WTC11 (cell line): ENCODE measurements around the gene AATK. TPM values are rescaled to one million over a fixed set of nuclear protein-coding genes. Genes with fewer than 3 reads are reported as not detected.

Experiments used
- ATAC-seq: fragments of 200-7000 bp; cut with Tn5 transposase; 2 replicates; pipeline ENCODE4 v1.10.0; 2021; ENCODE audit warnings: mild to moderate bottlenecking, moderate library complexity
- CTCF ChIA-PET: fragments of 300-600 bp; sonication (Branson Sonifier 250); formaldehyde crosslinking; loops from one replicate; lab custom pipeline; 2021; ENCODE audit warnings: antibody characterized with exemption; lab: Charles Lee
- POLR2A ChIA-PET: fragments of 350-600 bp; sonication (Branson Sonifier 250); formaldehyde crosslinking; loops from one replicate; lab custom pipeline; 2021; ENCODE audit warnings: antibody characterized with exemption; lab: Charles Lee
- DNase-seq: peaks from one replicate; pipeline ENCODE4 v3.0.0; 2021; ENCODE audit warnings: low spot score
- H3K27ac Mint-ChIP-seq: 2 replicates; pipeline ENCODE4 v1.8.0; 2021; ENCODE audit warnings: mixed read lengths
- H3K27me3 Mint-ChIP-seq: 2 replicates; pipeline ENCODE4 v1.8.0; 2021; ENCODE audit warnings: low read depth, mild to moderate bottlenecking, moderate library complexity, mixed read lengths
- H3K36me3 Mint-ChIP-seq: 2 replicates; pipeline ENCODE4 v1.8.0; 2021; ENCODE audit warnings: mixed read lengths
- H3K4me1 Mint-ChIP-seq: 2 replicates; pipeline ENCODE4 v1.8.0; 2022; ENCODE audit warnings: mixed read lengths
- H3K4me3 Mint-ChIP-seq: 2 replicates; pipeline ENCODE4 v1.8.0; 2021; ENCODE audit warnings: mild to moderate bottlenecking, moderate library complexity, mixed read lengths
- H3K9me3 Mint-ChIP-seq: 2 replicates; pipeline ENCODE4 v1.8.0; 2021; ENCODE audit warnings: mixed read lengths
- ARID4B ChIP-seq: sonication (generic); formaldehyde crosslinking; IDR thresholded peaks from 2 replicates; pipeline ENCODE4 v1.8.0; 2023; ENCODE audit warnings: missing genetic modification reagents, mild to moderate bottlenecking, borderline replicate concordance
- ATF3 ChIP-seq: sonication (generic); formaldehyde crosslinking; conservative IDR thresholded peaks from 2 replicates; pipeline ENCODE4 v1.8.1; 2022; ENCODE audit warnings: mild to moderate bottlenecking, missing genetic modification reagents
- CDX4 ChIP-seq: fragments of 250-450 bp; sonication (Bioruptor Pico); IDR thresholded peaks from 2 replicates; pipeline ENCODE4 v1.9.0; 2021; ENCODE audit warnings: moderate library complexity, mild to moderate bottlenecking, inconsistent platforms, borderline replicate concordance
- CREM ChIP-seq: sonication (generic); formaldehyde crosslinking; IDR thresholded peaks from 2 replicates; pipeline ENCODE4 v1.8.1; 2022; ENCODE audit warnings: mild to moderate bottlenecking, missing genetic modification reagents, moderate library complexity
- FOXJ3 ChIP-seq: sonication (generic); formaldehyde crosslinking; IDR thresholded peaks from 2 replicates; pipeline ENCODE4 v1.9.0; 2021; ENCODE audit warnings: missing genetic modification reagents, mild to moderate bottlenecking, borderline replicate concordance
- FOXK1 ChIP-seq: sonication (generic); formaldehyde crosslinking; IDR thresholded peaks from 2 replicates; pipeline ENCODE4 v1.8.0; 2022; ENCODE audit warnings: mild to moderate bottlenecking, moderate library complexity, missing genetic modification reagents
- FOXP1 ChIP-seq: sonication (generic); formaldehyde crosslinking; IDR thresholded peaks from 2 replicates; pipeline ENCODE4 v1.8.0; 2022; ENCODE audit warnings: missing genetic modification reagents, mild to moderate bottlenecking, moderate library complexity, borderline replicate concordance
- IRF2 ChIP-seq: sonication (generic); formaldehyde crosslinking; IDR thresholded peaks from 2 replicates; pipeline ENCODE4 v1.8.0; 2022; ENCODE audit warnings: low read depth, missing genetic modification reagents, borderline replicate concordance
- JUN ChIP-seq: sonication (generic); formaldehyde crosslinking; IDR thresholded peaks from 2 replicates; pipeline ENCODE4 v1.8.0; 2023; ENCODE audit warnings: mild to moderate bottlenecking, missing genetic modification reagents
- MAX ChIP-seq: sonication (generic); formaldehyde crosslinking; IDR thresholded peaks from 2 replicates; pipeline ENCODE4 v1.8.0; 2022; ENCODE audit warnings: mild to moderate bottlenecking, missing genetic modification reagents
- SP1 ChIP-seq: sonication (generic); formaldehyde crosslinking; conservative IDR thresholded peaks from 2 replicates; pipeline ENCODE4 v1.8.1; 2022; ENCODE audit warnings: missing genetic modification reagents
- TEAD4 ChIP-seq: sonication (generic); formaldehyde crosslinking; IDR thresholded peaks from 2 replicates; pipeline ENCODE4 v1.8.0; 2022; ENCODE audit warnings: mild to moderate bottlenecking, missing genetic modification reagents
- USF1 ChIP-seq: sonication (generic); formaldehyde crosslinking; IDR thresholded peaks from 2 replicates; pipeline ENCODE4 v1.8.0; 2022; ENCODE audit warnings: mild to moderate bottlenecking, missing genetic modification reagents
- ZBTB21 ChIP-seq: sonication (generic); formaldehyde crosslinking; IDR thresholded peaks from 2 replicates; pipeline ENCODE4 v1.8.1; 2023; ENCODE audit warnings: mild to moderate bottlenecking, missing genetic modification reagents, borderline replicate concordance
- ZNF317 ChIP-seq: sonication (generic); formaldehyde crosslinking; IDR thresholded peaks from 2 replicates; pipeline ENCODE4 v1.8.1; 2023; ENCODE audit warnings: low read depth, mild to moderate bottlenecking, moderate library complexity, missing genetic modification reagents, borderline replicate concordance
- total RNA-seq: library from RNA; stranded (reverse); gene quantifications from 3 replicates; pipeline ENCODE4 v1.2.3, GENCODE V29; 2021
- TF ChIP-seq, protein P1 (sequence below): sonication (generic); formaldehyde crosslinking; IDR thresholded peaks from 2 replicates; pipeline ENCODE4 v1.8.1; 2023; ENCODE audit warnings: mild to moderate bottlenecking, moderate library complexity, missing genetic modification reagents
- TF ChIP-seq, protein P2 (sequence below): sonication (generic); formaldehyde crosslinking; IDR thresholded peaks from 2 replicates; pipeline ENCODE4 v1.8.1; 2023; ENCODE audit warnings: mild to moderate bottlenecking, missing genetic modification reagents, moderate library complexity

AATK gene
- total RNA-seq, 1 experiment from 2014 or later = 2.9 TPM

DNA sequence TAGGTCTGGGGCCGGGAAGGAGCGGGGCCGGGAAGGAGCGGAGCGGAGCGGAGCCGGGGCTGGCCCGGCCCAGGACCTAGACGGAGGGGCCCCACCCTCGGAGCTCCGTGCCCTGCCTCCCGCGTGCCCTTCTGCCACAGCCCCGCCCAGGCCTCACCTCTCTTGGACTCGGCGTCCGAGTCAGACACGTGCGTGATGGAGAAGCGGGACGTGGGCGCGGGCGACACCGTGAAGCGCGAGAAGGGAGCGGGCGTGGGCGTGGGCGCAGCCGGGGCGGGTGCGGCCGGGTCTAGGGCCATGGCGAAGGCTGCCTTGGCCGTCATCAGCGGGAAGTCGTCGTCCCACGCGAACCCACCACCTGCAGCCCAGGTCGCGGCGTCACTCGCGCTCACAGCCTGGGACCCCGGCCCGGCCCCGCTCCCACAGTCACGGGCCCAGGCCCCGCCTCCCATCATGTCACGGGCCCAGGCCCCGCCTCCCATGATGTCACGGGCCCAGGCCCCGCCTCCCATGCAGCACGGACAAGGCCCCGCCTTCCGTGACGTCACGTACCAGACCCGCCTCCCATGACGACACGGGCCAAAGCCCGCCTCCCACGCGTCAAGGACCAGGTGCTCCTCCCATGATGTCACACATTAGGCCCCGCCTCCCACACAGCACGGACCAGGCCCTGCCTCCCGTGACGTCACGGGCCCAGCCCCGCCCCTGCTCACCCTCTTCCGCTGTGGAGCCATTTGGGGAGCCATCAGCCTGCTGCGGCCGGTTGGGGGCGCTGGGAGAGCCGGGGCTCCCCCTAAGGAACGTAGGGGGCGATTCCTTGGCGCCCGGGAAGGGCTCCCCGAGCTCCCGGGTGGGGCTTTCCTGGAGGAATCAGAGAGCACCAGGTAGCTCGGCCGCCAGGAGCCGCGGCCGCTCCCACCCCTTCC is 46.5 kb downstream of the AATK start:
- DNase-seq = peak; percentile 99
- Mint-ChIP-seq H3K27me3 (peaks cover 4% of the 10 kb centered on the region), H3K4me3 (peak overlapping the region; percentile 62), H3K27ac (no peak overlapping the region), H3K4me1 (no peaks in the 10 kb centered on the region), H3K36me3 (no peaks in the 10 kb centered on the region), H3K9me3 (no peaks in the 10 kb centered on the region)
- POLR2A ChIA-PET = no interaction called here
- CTCF ChIA-PET = interaction anchor here (0.6 to 2.9 kb wide), 8 partner anchors 9 to 365 kb away, joined by 3 to 23 read pairs (median 6); no protein-coding TSS in a partner anchor
- peak; percentile 100 for TF ChIP-seq ZBTB21
- TF ChIP-seq ATF3 (CRISPR knock-in tag) = no peak
- TF ChIP-seq USF1 = 0 out of 2 replicates have a peak, but pooled peaks have one; percentile 61
- TF ChIP-seq SP1 = peak; percentile 98
- TF ChIP-seq MAX = peak; percentile 21; the same call in 1 of the 2 replicates
- no peak for TF ChIP-seq TEAD4
- no peak for TF ChIP-seq CDX4 (CRISPR knock-in tag)
- TF ChIP-seq, protein P1, sequence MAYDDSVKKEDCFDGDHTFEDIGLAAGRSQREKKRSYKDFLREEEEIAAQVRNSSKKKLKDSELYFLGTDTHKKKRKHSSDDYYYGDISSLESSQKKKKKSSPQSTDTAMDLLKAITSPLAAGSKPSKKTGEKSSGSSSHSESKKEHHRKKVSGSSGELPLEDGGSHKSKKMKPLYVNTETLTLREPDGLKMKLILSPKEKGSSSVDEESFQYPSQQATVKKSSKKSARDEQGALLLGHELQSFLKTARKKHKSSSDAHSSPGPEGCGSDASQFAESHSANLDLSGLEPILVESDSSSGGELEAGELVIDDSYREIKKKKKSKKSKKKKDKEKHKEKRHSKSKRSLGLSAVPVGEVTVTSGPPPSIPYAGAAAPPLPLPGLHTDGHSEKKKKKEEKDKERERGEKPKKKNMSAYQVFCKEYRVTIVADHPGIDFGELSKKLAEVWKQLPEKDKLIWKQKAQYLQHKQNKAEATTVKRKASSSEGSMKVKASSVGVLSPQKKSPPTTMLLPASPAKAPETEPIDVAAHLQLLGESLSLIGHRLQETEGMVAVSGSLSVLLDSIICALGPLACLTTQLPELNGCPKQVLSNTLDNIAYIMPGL = no peak; the same call in 1 of the 2 replicates
- TF ChIP-seq FOXP1 (CRISPR knock-in tag) = 0 out of 2 replicates have a peak, but pooled peaks have one; percentile 52
- TF ChIP-seq, protein P2, sequence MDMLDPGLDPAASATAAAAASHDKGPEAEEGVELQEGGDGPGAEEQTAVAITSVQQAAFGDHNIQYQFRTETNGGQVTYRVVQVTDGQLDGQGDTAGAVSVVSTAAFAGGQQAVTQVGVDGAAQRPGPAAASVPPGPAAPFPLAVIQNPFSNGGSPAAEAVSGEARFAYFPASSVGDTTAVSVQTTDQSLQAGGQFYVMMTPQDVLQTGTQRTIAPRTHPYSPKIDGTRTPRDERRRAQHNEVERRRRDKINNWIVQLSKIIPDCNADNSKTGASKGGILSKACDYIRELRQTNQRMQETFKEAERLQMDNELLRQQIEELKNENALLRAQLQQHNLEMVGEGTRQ (CRISPR knock-in tag) = peak; percentile 78
- TF ChIP-seq FOXK1 = no peak; the same call in 1 of the 2 replicates
- TF ChIP-seq CREM = peak; percentile 94
- peak; percentile 71 for ATAC-seq

DNA sequence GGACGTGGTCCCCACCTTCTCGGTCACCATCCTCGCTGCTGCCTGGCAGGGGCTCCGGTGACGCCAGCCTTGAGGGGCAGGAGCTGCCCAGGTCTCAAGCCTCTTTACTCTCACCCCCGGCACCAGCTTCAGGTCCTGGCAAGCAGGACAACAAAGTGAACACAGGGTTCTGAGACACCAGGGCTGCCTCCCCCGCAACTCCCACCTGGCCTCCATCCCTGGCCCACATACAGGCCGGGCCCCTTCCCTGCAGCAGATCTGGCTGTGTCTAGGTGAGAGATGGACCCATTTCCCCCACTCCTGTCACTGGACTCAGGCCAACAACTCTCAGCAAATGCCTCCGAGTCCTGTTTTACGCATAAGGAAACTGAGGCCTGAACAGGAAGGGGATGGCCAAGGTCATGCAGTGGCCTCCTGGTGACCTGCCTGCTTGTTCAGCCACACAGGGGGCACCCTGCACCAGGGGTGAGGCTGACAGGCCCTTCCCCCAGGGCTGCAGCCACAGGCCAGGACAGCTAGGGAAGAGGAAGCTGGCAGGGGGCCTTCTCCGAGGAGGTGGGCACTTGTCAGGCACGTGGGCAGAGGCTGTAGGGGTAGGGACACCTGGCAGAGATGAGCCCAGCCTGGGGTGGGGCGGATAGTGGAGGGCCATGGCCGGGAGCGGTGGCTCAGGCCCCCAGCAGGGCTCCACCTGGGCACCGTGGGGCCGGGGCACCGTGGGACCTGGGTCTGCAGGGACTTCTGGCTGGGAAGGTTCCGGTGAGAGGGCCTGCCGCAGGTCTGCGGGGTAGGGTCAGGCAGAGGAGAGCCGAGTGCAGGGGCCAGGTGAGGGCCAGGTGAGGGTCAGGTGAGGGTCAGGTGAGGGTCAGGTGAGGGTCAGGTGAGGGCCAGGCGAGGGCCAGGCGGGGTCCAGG is 47.5 kb downstream of the AATK start:
- Mint-ChIP-seq H3K4me3 (peak overlapping the region; percentile 62), H3K27ac (no peak overlapping the region), H3K27me3 (peaks cover 4% of the 10 kb centered on the region), H3K9me3 (no peaks in the 10 kb centered on the region), H3K4me1 (no peaks in the 10 kb centered on the region), H3K36me3 (no peaks in the 10 kb centered on the region)
- DNase-seq (no peak), ATAC-seq (no peak)
- TF ChIP-seq ZNF317 (no peak), IRF2 (CRISPR knock-in tag) (no peak), ARID4B (CRISPR knock-in tag) (0 out of 2 replicates have a peak, but pooled peaks have one; percentile 5), FOXJ3 (CRISPR knock-in tag) (no peak), JUN (no peak)
- POLR2A ChIA-PET = no interaction called here
- CTCF ChIA-PET = interaction anchor here (1.8 to 2.9 kb wide), 2 partner anchors 130 to 366 kb away, joined by 5 to 10 read pairs; no protein-coding TSS in a partner anchor
